COLO668 (cell line): ENCODE measurements around the gene FAIM.
"Not testable (repeated sequence)": the region's sequence is repeated elsewhere in the genome, so short reads cannot be mapped to it uniquely, and the experiment has no call there.

Experiments used
- DNase-seq: peaks from one replicate; lab custom pipeline; 2025; ENCODE audit not compliant: unreplicated experiment; lab: John Stamatoyannopoulos, UW

The FAIM gene

GRCh38 chr3:138675393-138675792, 66.8 kb downstream of the FAIM start:
- DNase-seq, result no peak

DNA sequence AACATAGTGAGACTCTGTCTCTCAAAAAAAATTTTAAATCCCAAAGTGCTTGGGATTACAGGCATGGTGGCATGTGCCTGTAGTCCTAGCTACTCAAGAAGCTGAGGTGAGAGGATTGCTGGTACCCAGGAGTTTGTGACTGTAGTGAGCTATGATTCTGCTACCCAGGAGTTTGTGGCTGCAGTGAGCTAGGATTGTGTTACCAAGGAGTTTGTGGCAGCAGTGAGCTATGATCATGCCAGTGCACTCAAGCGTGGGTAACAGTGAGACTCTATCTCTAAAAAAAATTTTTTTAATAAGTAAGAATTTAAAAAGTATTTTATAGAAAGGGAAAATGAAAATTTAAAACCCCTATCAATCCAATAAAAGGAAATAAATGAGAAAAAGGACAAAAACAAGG, 69.5 kb downstream of the FAIM start:
- DNase-seq, result no peak

DNA sequence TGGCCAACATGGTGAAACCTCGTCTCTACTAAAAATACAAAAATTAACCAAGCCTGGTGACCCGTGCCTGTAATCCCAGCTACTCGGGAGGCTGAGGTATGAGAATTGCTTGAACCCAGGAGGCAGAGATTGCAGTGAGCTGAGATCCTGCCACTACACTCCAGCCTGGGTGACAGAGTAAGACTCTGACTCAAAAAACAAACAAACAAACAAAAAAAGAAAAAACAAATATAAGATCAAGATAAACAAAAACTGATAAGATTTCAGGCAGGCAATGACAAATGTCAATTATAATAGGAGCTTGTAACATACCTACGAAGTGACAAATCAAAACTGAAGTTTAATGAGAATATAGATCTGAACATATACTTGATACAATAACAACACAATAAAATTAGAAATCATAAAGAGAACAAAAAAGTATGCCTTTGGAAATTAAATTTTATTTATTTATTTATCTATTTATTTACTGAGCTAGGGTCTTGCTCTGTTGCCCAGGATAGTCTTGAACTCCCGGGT, 70.4 kb downstream of the FAIM start:
- DNase-seq, result no peak

- DNase-seq, result not testable (repeated sequence)
Measured at GRCh38 chr3:138680974-138681373, 72.4 kb downstream of the FAIM start.

DNA sequence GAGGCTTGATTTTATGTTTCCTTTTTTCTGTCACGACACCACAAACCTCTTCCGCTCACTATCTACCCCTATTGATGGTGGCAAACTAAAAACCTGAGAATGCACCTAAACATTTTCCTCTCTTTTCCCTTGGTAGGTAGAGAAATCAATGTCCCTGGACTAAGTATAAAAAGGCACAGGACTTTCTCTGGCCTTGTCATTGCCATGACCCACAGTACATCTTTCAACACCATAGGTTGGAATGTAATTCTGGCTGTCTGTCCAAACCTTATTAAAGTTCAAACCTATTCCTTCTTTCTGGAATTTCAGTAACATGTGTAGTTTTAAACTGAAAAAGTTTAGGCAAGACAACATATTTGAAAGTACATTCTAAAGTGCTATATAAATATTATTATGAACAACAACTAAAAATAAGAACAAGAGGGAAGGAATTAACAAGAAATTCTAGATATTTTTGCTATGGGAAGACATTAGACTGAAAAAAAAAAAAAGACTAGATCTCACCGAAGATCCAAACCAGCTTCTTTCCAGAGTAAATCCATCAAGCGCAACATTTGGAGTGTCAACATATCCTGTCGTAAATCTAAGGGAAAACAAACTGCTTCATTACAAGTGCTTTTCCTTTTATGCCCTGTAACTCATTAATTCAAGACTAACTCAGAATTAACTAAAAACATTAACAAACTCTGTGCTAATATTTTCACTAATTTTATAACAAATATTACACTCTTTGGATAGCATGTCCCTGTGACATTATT, 73.1 kb downstream of the FAIM start:
- no peak for DNase-seq

DNA sequence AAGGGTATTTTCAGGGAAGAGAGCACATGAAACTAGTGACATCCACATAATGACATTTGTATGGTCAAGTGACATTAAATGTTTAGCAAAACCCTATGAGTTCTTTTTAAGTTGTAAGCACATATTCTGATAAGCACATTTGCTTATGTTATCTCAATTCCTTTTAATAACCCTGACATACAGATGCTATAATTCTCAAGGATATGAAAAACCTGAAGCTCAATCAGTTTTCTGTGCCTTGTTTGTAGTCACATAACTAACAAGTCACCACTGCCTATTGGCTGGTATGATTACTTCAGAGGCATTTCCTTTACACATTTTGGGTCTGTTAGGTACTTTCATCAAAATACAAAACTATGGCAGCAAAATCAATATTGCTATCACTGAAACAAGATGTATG, 74.1 kb downstream of the FAIM start:
- no peak for DNase-seq
